Anterior cingulate cortex (tissue), 58 donors: ENCODE measurements around the gene MEFV.
"Not testable (repeated sequence)": the region's sequence is repeated elsewhere in the genome, so short reads cannot be mapped to it uniquely, and the experiment has no call there.

Experiments used
- DNase-seq, 58 donors: peaks; one replicate each; lab custom pipeline; 2025; lab: John Stamatoyannopoulos, UW

MEFV gene

GRCh38 chr16:3256146-3256865 is at the start of gene MEFV:
MEFV (minus strand) TSS chr16:3256633; CDS start chr16:3256587, 46 bp downstream.
- peak in 6 of 58 donors; percentile 3 to 21 (median 8) for DNase-seq

DNA sequence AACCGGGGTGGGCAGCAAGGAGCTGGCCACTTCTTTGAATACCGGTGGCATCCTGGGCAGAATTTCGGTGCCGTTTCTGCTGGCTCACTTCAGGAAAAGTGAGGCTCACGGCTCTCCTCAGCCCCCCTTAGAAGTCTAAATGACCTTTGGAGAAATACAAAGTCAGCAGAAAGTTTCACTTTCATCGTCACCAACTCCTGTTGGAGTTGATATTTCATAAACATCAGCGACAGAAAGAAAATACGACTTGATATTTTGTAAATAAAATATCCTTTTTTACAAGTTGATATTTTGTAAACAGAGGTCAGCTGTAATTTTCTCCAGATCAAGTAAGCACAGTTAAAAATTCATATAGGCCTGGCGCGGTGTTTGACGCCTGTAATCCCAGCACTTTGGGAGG is 49.6 kb upstream of the MEFV start:
- DNase-seq, result no peak

DNA sequence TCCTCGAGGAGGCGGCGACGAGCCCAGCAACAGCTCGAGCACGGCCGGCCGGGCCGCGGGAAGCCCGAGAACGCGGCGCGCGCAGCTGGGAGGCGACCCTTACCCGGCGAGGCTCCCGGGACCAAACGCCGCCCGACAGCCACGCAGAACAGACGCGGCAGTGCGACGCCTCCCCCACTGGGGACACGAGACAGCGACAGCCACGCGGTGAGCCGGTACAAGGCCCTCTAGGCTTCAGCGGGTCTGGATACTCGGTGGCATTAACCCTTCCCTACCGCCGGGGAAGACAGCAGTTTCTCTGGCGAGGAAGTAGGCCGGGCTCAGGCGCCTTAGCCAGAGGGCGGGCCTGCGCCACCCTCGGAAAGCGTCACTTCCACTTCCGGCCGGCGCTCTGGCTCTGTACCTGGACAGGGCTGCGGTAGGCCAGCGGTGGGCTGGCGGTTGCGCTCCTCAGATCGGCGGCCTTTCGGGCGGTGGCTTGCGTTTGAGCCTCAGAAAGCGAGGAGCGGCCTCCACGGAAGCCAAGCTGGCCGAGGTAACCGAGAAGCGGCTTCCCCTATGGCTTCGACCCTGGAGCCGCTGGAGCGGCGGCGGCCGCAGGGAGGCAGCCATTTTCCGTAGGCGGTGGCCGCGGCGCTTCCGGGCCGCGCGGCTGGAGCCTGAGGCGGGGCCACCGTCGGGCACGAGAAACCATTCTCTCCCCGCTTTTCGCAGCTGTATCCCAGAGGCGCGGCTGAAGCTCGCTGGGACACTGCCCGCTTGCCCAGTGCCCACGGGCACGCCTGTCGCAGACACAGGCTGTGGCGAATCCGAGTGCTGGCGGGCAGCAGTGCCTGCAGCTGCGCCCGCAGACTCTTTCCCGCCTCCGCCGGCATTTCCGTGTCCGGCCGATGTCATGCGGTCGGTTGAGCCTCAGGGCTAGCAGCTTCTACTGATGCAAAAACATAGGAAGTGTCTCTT is 49.0 kb upstream of the MEFV start, which contains the start of the genes TIGD7 and ZNF75A:
TSS of gene TIGD7 (minus strand) at position 322 of the 960 bp plus-strand sequence. CDS start 4,816 bp downstream, outside the sequence.
TSS of gene ZNF75A (plus strand) at position 389 of the 960 bp plus-strand sequence. CDS start 2,932 bp downstream, outside the sequence.
- peak; percentile 64 to 98 (median 91) for DNase-seq

GRCh38 chr16:3304370-3304769 is 47.9 kb upstream of the MEFV start:
- DNase-seq, result peak in 1 of 58 donors; percentile 5

DNA sequence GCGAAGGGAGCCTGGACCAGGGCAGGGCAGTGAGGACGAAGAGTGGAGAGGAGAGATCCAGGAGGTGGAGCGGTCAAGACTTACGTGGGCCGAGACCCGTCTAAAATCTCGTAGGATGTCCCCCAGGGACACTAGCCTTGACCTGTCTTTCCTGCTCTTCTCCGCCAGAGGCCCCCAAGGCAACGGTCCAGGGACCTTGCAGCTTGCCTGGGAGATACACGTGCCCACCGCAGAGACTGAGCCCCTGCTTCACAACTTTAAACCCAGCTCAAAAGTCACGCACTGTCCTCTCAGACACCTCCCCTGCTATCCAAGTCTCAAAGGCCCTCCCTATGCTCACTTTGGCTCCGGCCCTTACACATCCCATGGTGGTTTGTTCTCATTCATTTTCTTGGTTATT is 39.4 kb upstream of the MEFV start:
- DNase-seq, result peak in 5 of 58 donors; percentile 2 to 52 (median 8)

DNA sequence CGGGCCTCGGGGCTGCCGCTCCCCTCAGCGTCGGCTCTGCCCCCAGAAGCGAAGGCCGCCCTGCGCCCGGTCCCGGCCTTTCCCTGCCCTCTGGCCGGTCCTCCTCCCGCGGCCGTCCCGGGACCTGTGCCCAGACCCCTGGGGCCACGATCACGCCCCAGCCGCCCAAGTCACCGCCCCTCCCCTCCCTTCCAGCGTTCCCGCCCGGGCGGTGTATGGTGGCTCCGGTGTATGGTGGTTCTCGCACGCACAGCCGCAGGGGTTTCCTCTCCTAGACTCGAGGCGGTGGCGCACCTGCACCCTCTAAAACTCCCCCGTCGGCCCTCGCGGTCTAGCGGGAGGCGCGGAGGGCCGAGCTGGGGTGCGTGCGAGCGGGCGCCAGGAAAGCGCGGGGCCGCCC is 38.8 kb upstream of the MEFV start:
- no peak for DNase-seq

GRCh38 chr16:3292604-3293003 is 36.2 kb upstream of the MEFV start:
- peak in 1 of 58 donors; percentile 5 for DNase-seq

DNA sequence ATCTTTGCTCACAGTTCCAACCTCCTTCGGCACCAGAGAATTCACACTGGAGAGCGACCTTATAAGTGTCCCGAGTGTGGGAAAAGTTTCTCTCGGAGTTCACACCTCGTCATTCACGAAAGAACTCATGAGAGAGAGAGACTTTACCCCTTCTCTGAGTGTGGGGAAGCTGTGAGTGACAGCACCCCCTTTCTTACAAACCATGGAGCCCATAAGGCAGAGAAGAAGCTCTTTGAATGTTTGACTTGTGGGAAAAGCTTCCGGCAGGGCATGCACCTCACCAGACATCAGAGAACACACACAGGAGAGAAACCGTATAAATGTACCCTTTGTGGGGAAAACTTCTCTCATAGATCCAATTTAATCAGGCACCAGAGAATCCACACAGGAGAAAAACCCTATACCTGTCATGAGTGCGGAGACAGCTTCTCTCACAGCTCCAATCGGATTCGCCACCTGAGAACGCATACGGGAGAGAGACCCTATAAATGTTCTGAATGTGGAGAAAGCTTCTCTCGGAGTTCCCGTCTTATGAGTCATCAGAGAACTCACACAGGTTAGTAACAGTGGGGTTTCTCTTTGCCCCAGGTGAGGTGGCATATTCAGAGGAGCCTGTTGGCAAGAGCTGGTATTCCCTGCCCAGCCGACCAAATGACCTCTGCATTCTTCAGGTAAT is 33.7 kb upstream of the MEFV start:
- DNase-seq, result no peak

GRCh38 chr16:3285131-3285530 is 28.7 kb upstream of the MEFV start:
- no peak for DNase-seq

GRCh38 chr16:3283543-3284447 is 27.4 kb upstream of the MEFV start:
- DNase-seq, result peak in 4 of 58 donors; percentile 38 to 58 (median 50)

DNA sequence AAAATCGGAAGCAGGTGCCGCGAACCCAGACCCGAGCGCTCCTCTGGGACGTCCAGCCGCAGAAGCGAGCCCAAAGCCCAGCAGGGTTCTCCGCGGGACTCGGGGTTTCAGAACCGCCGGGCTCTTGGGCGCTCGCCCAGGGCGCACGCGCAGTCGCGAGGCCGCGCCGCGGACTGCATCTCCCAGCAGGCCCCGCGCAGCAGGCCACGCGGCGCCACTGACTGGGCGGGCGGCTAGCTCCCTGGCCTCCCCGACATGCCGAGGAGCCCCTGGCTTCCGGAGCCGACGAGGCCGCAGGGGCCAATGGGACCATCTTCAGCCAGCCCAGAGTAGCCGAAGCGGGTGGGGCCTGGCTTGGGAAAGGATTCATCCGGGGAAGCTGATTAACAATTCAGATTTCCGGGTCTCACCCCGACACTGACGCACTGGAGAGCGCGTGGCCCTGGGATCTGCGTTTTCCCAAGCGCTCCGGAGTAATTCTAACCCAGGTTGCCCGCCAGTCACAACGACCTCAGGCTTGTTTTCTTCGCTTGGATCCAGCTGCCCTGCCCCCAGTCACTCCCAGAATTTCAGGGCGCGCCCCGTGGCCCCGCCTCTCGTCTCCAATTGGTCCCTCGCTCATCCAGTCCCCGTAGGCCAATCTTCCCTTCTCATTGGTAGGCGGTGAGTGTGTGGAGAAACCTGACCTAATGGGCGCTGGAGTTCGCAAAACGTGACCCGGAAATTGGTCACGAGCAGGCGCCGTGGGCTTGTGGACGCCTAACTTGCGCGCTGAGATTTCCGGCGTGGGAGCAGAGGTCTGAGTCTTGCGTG is 26.5 kb upstream of the MEFV start, which contains the start of gene ZNF263:
TSS of gene ZNF263 (plus strand) at position 762 of the 813 bp plus-strand sequence. CDS start 328 bp downstream, outside the sequence.
- DNase-seq, result peak; percentile 75 to 98 (median 96)

DNA sequence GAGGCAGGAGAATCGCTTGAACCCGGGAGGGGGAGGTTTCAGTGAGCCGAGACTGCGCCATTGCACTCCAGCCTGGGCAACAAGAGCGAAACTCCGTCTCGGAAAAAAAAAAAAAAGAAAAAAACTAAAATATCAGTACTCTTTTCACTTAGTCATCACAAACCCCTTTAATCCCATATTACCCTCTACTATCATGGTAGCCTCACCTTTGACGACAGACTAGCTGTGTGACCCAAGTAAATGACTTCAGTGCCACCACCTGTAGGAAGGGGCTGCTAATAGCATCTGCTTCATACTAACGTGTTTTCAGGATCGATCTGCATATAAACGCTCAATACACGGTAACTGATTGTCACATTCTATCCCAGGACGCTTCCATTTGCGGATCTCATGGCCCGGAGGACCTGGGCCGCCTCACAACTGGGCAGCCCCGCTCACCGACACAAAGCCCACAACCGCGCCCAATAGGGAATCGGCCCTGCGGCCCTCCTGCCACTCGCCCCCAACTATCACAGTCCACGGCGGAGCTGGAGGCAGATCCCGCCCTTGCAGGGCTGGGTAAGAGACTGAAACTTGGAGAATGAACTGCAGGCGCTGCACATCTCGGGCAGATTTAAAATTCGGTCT is 25.8 kb upstream of the MEFV start:
- peak in 3 of 58 donors; percentile 45 to 79 (median 75) for DNase-seq

GRCh38 chr16:3281222-3281820 is 24.9 kb upstream of the MEFV start:
- DNase-seq, result no peak

- no peak for DNase-seq
Observed at GRCh38 chr16:3276679-3277078, 20.2 kb upstream of the MEFV start.

- DNase-seq, result no peak
Observed at GRCh38 chr16:3274947-3275346, 18.5 kb upstream of the MEFV start.

DNA sequence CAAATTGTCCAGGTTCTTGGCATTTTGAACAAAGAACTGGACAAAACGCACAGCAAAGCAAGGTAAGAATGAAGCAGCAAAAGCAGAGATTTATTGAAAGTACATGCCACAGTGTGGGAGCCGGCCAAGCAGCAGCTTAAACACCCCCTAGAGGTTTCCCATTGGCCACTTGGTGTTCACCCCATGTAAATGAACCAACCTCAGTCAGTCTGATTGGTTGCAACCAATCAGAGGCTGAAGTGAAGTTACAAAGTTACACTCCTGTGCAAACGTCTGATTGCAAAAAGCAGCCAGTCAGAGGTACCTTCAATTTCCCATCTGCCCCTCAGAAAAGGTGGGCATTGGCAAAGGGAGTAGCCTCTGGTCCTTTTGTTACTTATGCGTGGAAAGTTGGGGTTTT is 18.1 kb upstream of the MEFV start:
- no peak for DNase-seq

- DNase-seq, result not testable (repeated sequence)
Observed at GRCh38 chr16:3271281-3271680, 14.8 kb upstream of the MEFV start.
